GM12872 (cell line): ENCODE results near the gene PVALB.

Source experiments
- TF ChIP-seq, protein P1 (sequence below): IDR thresholded peaks from 3 replicates; pipeline ENCODE4 v1.5.1; 2011; ENCODE audit warnings: low read depth, mild to moderate bottlenecking, low read length, moderate library complexity; ENCODE audit not compliant: insufficient read depth

The PVALB gene

DNA sequence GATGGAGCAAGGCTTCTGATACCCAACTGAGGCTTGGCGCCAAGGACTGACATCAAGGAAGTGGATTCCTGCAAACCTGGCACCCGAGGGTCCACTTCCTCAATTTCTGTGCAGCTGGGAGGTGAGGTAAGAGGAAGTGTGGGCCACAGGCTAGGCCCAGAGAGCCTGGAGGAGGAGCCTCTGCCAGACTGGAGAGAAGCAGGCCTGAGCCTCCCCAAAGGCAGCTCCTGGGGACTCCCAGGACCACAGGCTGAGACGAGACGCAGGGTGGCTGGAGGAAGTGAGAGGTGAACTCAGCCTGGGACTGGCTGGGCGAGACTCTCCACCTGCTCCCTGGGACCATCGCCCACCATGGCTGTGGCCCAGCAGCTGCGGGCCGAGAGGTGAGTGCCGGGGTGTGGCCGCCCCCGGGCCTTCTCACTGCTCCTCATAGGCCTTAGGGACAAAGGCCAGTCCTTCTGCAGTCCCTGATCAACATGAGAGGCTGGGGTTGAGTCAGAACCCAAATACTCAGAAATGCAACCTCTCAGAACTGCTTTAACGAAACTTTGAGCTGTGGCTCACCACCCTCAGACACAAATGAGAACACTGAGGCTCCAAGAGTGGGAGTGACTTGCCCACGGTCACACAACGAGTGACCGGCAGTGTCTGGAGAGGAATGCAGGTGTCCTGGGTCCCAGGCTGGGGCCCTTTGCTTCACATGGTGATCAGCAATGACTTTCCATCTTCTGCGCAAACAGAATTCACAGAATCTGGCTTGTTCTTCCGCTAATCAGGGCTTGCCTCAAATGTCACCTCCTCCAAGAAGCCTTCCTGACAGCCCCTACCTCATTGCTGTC, 44.2 kb upstream of the PVALB start, which contains the start of gene NCF4:
NCF4 (plus strand) TSS at position 186 of the 839 bp plus-strand sequence; CDS start at position 352, 166 bp downstream.
- TF ChIP-seq, protein P1, sequence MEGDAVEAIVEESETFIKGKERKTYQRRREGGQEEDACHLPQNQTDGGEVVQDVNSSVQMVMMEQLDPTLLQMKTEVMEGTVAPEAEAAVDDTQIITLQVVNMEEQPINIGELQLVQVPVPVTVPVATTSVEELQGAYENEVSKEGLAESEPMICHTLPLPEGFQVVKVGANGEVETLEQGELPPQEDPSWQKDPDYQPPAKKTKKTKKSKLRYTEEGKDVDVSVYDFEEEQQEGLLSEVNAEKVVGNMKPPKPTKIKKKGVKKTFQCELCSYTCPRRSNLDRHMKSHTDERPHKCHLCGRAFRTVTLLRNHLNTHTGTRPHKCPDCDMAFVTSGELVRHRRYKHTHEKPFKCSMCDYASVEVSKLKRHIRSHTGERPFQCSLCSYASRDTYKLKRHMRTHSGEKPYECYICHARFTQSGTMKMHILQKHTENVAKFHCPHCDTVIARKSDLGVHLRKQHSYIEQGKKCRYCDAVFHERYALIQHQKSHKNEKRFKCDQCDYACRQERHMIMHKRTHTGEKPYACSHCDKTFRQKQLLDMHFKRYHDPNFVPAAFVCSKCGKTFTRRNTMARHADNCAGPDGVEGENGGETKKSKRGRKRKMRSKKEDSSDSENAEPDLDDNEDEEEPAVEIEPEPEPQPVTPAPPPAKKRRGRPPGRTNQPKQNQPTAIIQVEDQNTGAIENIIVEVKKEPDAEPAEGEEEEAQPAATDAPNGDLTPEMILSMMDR: no peak

DNA sequence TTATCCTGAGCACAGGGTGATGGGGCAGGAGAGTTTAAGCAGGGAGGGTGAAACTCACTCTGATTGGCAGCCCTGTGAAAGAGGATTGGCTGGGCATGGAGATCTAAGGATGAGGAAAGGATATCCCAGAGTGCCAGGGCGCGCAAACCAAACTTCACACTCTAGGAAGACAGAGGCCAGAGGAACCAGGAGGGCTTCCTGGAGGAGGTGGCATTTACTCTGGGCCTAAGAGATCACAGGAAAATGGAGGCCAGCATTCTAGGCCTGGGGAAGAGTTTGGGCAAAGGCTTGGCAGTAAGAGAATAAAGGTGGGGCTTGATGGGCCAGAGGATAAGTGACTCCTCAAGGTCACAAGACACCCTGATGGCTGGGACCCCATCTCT, 43.6 kb upstream of the PVALB start:
- TF ChIP-seq, protein P1: no peak

DNA sequence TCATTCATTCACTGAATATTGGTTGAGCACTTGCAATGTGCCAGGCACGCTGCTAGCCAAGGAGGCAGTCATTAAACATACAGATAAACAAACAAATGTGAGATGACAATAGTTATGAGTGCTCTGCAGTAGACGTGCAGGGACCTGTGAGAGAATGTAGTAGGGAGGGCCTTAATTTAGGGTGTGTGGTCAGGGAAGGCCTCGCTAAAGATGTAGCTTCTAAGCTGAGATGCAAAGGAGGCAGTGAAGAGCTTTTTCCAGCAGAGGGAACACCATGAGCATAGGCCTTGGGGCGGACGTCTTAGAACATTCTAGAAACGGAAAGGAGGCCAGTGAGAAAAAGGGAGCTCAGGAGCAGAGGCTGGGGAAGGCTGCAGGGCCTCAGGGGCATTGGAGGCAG, 43.2 kb upstream of the PVALB start:
- TF ChIP-seq, protein P1: peak; percentile 10; the same call in 1 of the 3 replicates

DNA sequence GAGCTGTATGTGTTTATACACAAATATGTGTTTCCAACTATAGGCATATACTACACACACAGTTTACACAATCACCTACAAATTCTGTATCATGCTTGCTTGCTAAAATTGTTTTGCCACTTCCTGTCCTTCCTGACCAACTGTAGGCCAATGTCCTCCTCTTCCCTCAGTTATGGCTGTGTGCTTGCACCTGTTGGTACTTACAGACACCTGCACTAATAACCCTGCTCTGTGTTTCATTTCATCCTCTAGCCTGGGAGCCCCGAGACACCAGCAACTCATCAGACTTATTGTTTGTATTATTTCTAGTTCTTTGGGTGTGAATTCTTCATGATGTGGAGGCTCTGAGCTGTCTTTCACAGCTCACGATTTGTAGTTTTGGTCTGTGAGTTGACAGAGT, 42.1 kb upstream of the PVALB start:
- TF ChIP-seq, protein P1: no peak

DNA sequence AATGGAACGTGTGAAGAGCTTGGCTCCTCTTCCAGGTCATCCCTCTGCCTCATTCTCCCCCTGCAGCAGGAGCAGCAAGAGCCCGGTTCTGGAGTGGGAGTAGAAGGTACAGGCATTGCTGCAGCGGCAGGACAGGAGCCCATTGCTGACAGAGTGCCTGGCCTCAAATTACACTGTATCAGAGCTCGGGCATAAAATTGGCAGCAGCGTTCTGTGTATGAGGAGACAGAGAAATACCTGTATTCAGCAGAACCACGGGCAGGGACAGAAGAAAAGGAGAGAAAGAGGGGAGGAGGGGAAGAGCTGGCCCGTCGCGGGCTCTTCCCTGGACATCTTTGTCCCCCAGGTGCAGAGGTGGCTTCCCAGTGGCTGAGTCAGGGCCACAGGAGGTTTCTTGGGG, 41.3 kb upstream of the PVALB start:
- TF ChIP-seq, protein P1: no peak

DNA sequence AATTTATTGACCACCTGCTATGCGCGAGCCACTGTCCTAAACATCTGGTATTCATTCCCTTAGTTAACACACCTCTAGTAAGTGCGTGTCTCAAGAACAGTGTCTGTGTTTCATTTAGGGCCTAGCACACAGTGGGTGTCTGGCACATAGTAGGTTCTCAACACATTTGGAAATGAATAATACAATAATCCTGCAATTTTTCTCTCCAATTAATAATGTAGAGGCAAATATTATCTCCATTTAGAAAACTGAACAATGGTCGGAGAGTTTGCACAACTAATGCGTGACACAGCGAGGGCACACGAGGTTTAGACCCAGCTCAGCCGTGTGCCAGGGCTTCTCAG, 39.9 kb upstream of the PVALB start:
- TF ChIP-seq, protein P1: no peak

DNA sequence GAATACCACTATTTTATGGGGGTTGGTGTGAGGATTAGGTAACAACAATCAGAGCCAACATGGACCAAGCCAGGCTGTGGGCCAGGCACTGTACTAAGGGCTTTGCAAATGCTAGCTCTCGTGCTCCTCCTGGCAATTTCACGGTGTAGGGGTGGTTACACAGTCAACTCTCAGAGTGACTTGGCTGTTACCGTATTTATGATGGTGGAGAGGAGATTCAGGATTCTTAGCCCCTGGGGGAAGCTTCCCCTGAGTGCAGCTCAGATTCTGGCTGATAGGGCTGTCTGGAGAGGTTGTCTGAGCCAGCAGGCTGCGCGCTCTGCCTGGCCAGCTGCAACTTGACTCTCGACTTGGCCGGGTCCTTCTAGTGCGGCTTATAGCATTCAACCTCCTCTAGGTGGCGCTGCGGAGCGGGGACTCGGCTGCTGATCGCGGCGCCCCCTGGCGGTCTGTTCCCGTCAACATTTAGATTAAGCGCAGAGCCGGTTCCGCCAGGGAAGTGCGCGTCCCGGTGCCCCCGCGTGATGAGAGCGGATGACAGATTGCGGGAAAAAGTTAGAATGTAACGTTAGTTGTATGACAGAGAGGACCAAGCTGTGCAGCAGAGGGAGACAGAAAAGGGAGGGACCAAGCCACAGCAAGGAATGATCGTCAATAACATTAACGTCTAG, 39.4 kb upstream of the PVALB start:
- TF ChIP-seq, protein P1: peak; percentile 100
